Measurements from ENCODE around the gene P2RX1.

- TF ChIP-seq MAZ (IDR thresholded peaks at IDR 0.05; ENCODE audit: borderline replicate concordance, low read depth, low read length) (no peak), RFX5 (IDR thresholded peaks at IDR 0.05; ENCODE audit: low read depth, low read length) (no peak), CTCF (conservative IDR thresholded peaks at IDR 0.05; ENCODE audit: low read depth, low read length) (no peak), POLR2A (IDR thresholded peaks at IDR 0.05; ENCODE audit: low read depth, low read length) (no peak), MXI1 (IDR thresholded peaks at IDR 0.05; ENCODE audit: borderline replicate concordance, low read depth, low read length) (no peak), RAD21 (IDR thresholded peaks at IDR 0.05; ENCODE audit: low read length) (no peak), BHLHE40 (IDR thresholded peaks at IDR 0.05; ENCODE audit: low read depth, low read length) (no peak), MAFK (IDR thresholded peaks at IDR 0.05; ENCODE audit: low read depth, low read length) (no peak), CEBPB (IDR thresholded peaks at IDR 0.05; ENCODE audit: low read depth, low read length) (no peak), USF2 (IDR thresholded peaks at IDR 0.05; ENCODE audit: low read depth, low read length) (no peak), CHD1 (IDR thresholded peaks at IDR 0.05; ENCODE audit: low read depth, low read length) (no peak), RCOR1 (IDR thresholded peaks at IDR 0.05; ENCODE audit: insufficient replicate concordance, low read length) (no peak)
Observed at GRCh38 chr17:3914312-3914670, 2.0 kb downstream of the P2RX1 start.
